GM12875 (cell line): ENCODE measurements around the gene VAV1.

ENCODE experiments used
- H3K4me3 ChIP-seq: one replicate; pipeline ENCODE4 v1.5.1; 2011; ENCODE audit warnings: low read depth, low read length, control low read depth
- CTCF ChIP-seq: IDR thresholded peaks from 2 replicates; pipeline ENCODE4 v1.5.1; 2011; ENCODE audit warnings: low read depth, mild to moderate bottlenecking, control low read depth, inconsistent platforms, low read length, moderate library complexity, borderline replicate concordance; ENCODE audit not compliant: insufficient read depth

VAV1 gene

GRCh38 chr19:6737873-6738786, 34.4 kb upstream of the VAV1 start:
- peak; percentile 72 for TF ChIP-seq CTCF
- H3K4me3 ChIP-seq, result no peak overlapping the region

- TF ChIP-seq CTCF, result no peak
- peak overlapping the region; percentile 12 for H3K4me3 ChIP-seq
Observed at GRCh38 chr19:6738787-6739389, 33.6 kb upstream of the VAV1 start.

GRCh38 chr19:6739390-6739882, 33.1 kb upstream of the VAV1 start, which contains the start of gene TRIP10:
TSS of gene TRIP10 (plus strand) at chr19:6739680. CDS start at chr19:6739762, 82 bp downstream.
- TF ChIP-seq CTCF, result no peak
- peak within 1 kb of the TSS; percentile 82 for H3K4me3 ChIP-seq

- no peak for TF ChIP-seq CTCF
- peak overlapping the region; percentile 82 for H3K4me3 ChIP-seq
Observed at GRCh38 chr19:6739883-6740588, 32.5 kb upstream of the VAV1 start.

- H3K4me3 ChIP-seq, result peak overlapping the region; percentile 82
Observed at GRCh38 chr19:6740589-6741343, 31.7 kb upstream of the VAV1 start.

More at GRCh38 chr19:6740589-6741343, 31.7 kb upstream of the VAV1 start:
- TF ChIP-seq CTCF, result no peak
